Endothelial cell of umbilical vein (primary cell): ENCODE measurements around the gene SLC30A2. TPM values are rescaled to one million over a fixed set of nuclear protein-coding genes. Genes with fewer than 3 reads are reported as not detected.

ENCODE experiments used
- BruUV-seq: library from RNA; stranded (reverse); fragments of 400-500 nt; replicated peaks from 2 replicates; lab custom pipeline; 2021; lab: Mats Ljungman, UMichigan
- CTCF ChIA-PET: fragments of 300-600, 350-600 bp; sonication (Branson Sonifier 250); formaldehyde crosslinking; loops from one replicate; lab custom pipeline; 2021; ENCODE audit warnings: antibody characterized with exemption, inconsistent platforms; lab: Charles Lee
- POLR2A ChIA-PET: fragments of 300-600, 350-600 bp; sonication (Branson Sonifier 250); formaldehyde crosslinking; loops from one replicate; lab custom pipeline; 2021; ENCODE audit warnings: antibody characterized with exemption, inconsistent platforms; lab: Charles Lee
- DNase-seq: peaks from one replicate; pipeline ENCODE4 v3.0.0-alpha.2; 2011; ENCODE audit warnings: low read depth, low spot score
- FAIRE-seq: peaks from 2 replicates; lab custom pipeline; 2011; peaks lifted over from hg19 to GRCh38; lab: Jason Lieb, UNC
- H2AFZ ChIP-seq: 2 replicates; pipeline ENCODE4 v1.6.0; 2012; ENCODE audit warnings: low read depth, low read length, control low read depth, inconsistent platforms
- H3K27ac ChIP-seq: 2 replicates; pipeline ENCODE4 v1.5.1; 2011; ENCODE audit warnings: low read depth, mild to moderate bottlenecking, control low read depth, low read length, moderate library complexity; ENCODE audit not compliant: insufficient read depth
- H3K27me3 ChIP-seq, 2 experiments: 2 replicates each; pipeline versions ENCODE4 v1.6.0 to v1.6.1; 2011; ENCODE audit warnings: low read length in 2 of 2, mixed read lengths in 1 of 2; ENCODE audit not compliant: control insufficient read depth in 2 of 2, insufficient read depth in 2 of 2
- H3K36me3 ChIP-seq, 2 experiments: 2 replicates in 1 of 2; 3 replicates in 1 of 2; pipeline ENCODE4 v1.5.1; 2011; ENCODE audit warnings: low read length in 2 of 2, mild to moderate bottlenecking in 1 of 2, moderate library complexity in 1 of 2; ENCODE audit not compliant: control insufficient read depth in 2 of 2, insufficient read depth in 2 of 2; ENCODE audit errors: extremely low read depth in 1 of 2
- H3K4me1 ChIP-seq: 3 replicates; pipeline ENCODE4 v1.5.1; 2011; ENCODE audit warnings: mild to moderate bottlenecking, low read length; ENCODE audit not compliant: control insufficient read depth, insufficient read depth; ENCODE audit errors: extremely low read depth
- H3K4me2 ChIP-seq: 2 replicates; pipeline ENCODE4 v1.6.1; 2011; ENCODE audit warnings: low read length, control low read depth, mixed read lengths; ENCODE audit not compliant: insufficient read depth
- H3K4me3 ChIP-seq, 3 experiments: fragments of 200-600 bp in 1 of 3; sonication (generic), shearing (Covaris generic) in 1 of 3; replicated peaks in 1 of 3; 2 replicates each; pipeline ENCODE4 v1.5.1; 2011 to 2016; ENCODE audit warnings: control low read depth in 3 of 3, low read length in 3 of 3, mild to moderate bottlenecking in 2 of 3, inconsistent platforms in 1 of 3, low read depth in 1 of 3, moderate library complexity in 1 of 3; ENCODE audit not compliant: insufficient read depth in 1 of 3
- H3K79me2 ChIP-seq: 2 replicates; pipeline ENCODE4 v1.6.0; 2012; ENCODE audit warnings: low read length, inconsistent platforms; ENCODE audit not compliant: control insufficient read depth, insufficient read depth
- H3K9ac ChIP-seq: replicated peaks from 2 replicates; pipeline ENCODE3; 2011; ENCODE audit warnings: low read length, control low read depth; ENCODE audit not compliant: insufficient read depth; ENCODE audit errors: extremely low read depth
- H3K9me1 ChIP-seq: replicated peaks from 3 replicates; pipeline ENCODE4 v1.6.0; 2011; ENCODE audit warnings: mild to moderate bottlenecking, low read length; ENCODE audit not compliant: control insufficient read depth, insufficient read depth; ENCODE audit errors: extremely low read depth
- H3K9me3 ChIP-seq: replicated peaks from 2 replicates; pipeline ENCODE4 v1.5.1; 2012; ENCODE audit warnings: low read length, inconsistent platforms; ENCODE audit not compliant: control insufficient read depth, insufficient read depth
- H4K20me1 ChIP-seq: replicated peaks from 2 replicates; pipeline ENCODE3; 2011; ENCODE audit warnings: mild to moderate bottlenecking, low read length; ENCODE audit not compliant: control insufficient read depth, insufficient read depth; ENCODE audit errors: extremely low read depth
- EZH2 ChIP-seq: IDR thresholded peaks from 2 replicates; pipeline ENCODE4 v1.6.1; 2012; ENCODE audit warnings: borderline replicate concordance, low read depth, mild to moderate bottlenecking, moderate library complexity, low read length, inconsistent platforms; ENCODE audit not compliant: severe bottlenecking
- FOS ChIP-seq: IDR thresholded peaks from 2 replicates; pipeline ENCODE4 v1.6.1; 2011; ENCODE audit warnings: mild to moderate bottlenecking, low read length, moderate library complexity, borderline replicate concordance; ENCODE audit not compliant: insufficient read depth
- GATA2 ChIP-seq: IDR thresholded peaks from 2 replicates; pipeline ENCODE4 v1.7.0; 2011; ENCODE audit warnings: low read depth, mild to moderate bottlenecking, moderate library complexity, mixed read lengths, low read length; ENCODE audit not compliant: insufficient read length, insufficient read depth
- POLR2A ChIP-seq: IDR thresholded peaks from 2 replicates; pipeline ENCODE4 v1.6.1; 2012; ENCODE audit warnings: low read depth, mild to moderate bottlenecking, control low read depth, low read length
- POLR2AphosphoS5 ChIP-seq: IDR thresholded peaks from 2 replicates; pipeline ENCODE4 v1.6.1; 2012; ENCODE audit warnings: low read depth, mild to moderate bottlenecking, control low read depth, low read length, moderate library complexity; ENCODE audit not compliant: insufficient read depth
- dilution Hi-C: fragments of 300-500 bp; cut with MboI; formaldehyde crosslinking; loops from one replicate; pipeline ENCODE4 v1.15.0; 2019; ENCODE audit warnings: low sequenced_read_pairs; ENCODE audit not compliant: extremely low pct_ligation_motif_present
- intact Hi-C: fragments of 100-400 bp; cut with micrococcal nuclease; formaldehyde crosslinking; loops from one replicate; pipeline ENCODE4 v1.10.0; 2022
- polyA plus RNA-seq, 4 experiments: library from polyadenylated mRNA; depleted of rRNA in 3 of 4; stranded (reverse) in 3 of 4; unstranded in 1 of 4; fragments of >200 nt; gene quantifications; 2 replicates each; pipeline versions ENCODE4 v1.2.1 to v1.2.3, GENCODE V29; 2011 to 2012; ENCODE audit warnings: missing spikeins in 1 of 4
- total RNA-seq: library from RNA; stranded (reverse); gene quantifications from 2 replicates; pipeline ENCODE4 v1.2.3, GENCODE V29; 2021
- TF ChIP-seq, protein P1 (sequence below), 2 donors: IDR thresholded peaks; 1 replicate in 1 of 2; 2 replicates in 1 of 2; pipeline ENCODE4 v1.5.1; 2011; ENCODE audit warnings: low read length in 2 of 2, mild to moderate bottlenecking in 2 of 2, moderate library complexity in 2 of 2, control low read depth in 1 of 2, inconsistent platforms in 1 of 2, low read depth in 1 of 2; ENCODE audit not compliant: insufficient read depth in 1 of 2; ENCODE audit errors: extremely low read depth in 1 of 2

The SLC30A2 gene
- total and polyA plus RNA-seq, 2 donors (not counting 3 experiments of a cell fraction or from before 2014, with no cell fraction given), result not detected

DNA sequence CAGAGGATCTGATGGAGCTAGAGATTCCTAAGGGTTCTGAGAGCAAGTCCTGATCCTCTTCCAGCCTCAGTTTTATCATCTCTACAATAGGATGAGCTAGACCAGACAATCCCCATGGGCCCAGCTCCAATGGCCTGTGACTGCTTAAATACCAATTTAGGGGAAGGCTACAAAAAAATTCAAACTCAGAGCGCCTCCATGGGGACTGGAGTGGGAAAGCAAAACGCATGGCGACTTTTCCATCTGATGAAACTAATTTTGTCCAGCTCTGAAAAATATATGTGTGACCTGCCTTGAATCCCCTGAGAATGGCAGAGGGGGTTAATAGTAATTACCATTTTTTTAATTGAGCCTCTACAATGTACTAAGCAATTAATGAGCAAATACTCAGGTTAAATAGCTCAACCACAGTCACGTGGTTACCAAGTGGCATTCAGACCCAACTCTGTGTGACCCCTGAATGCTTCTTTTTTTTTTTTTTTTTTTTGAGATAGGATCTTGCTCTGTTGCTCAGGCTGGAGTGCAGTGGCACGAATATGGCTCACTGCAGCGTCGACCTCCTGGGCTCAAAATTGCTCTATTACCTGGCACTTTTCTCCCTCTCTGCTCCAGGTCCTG is 15.9 kb downstream of the SLC30A2 start:
- H3K36me3 ChIP-seq, result no peaks in the 10 kb centered on the region
- POLR2A ChIA-PET, result interaction anchor here (0.5 kb wide), 1 partner anchor 41 kb away, joined by 8 read pairs; no protein-coding TSS in a partner anchor
- peaks cover 0 to 3% of the 10 kb centered on the region in 2 experiments for H3K27me3 ChIP-seq
- no peak overlapping the region for H3K9ac ChIP-seq
- H3K4me3 ChIP-seq, result no peak overlapping the region
- no peaks in the 10 kb centered on the region for H3K9me1 ChIP-seq
- dilution Hi-C loops, result no loop called here
- no TSS peak for BruUV-seq
- H2AFZ ChIP-seq, result no peak overlapping the region
- H3K4me2 ChIP-seq, result no peak overlapping the region
- CTCF ChIA-PET, result interaction anchor here (1.3 to 2.3 kb wide), 5 partner anchors 19 to 387 kb away, joined by 3 to 17 read pairs (median 6); partner anchors contain the start of gene PAFAH2
- no peak overlapping the region for H3K27ac ChIP-seq
- intact Hi-C loops, result no loop called here
- no peaks in the 10 kb centered on the region for H4K20me1 ChIP-seq
- FAIRE-seq (no peak), DNase-seq (no peak)
- H3K9me3 ChIP-seq, result no peaks in the 10 kb centered on the region
- no peaks in the 10 kb centered on the region for H3K79me2 ChIP-seq
- H3K4me1 ChIP-seq, result peaks cover 4% of the 10 kb centered on the region
- TF ChIP-seq POLR2AphosphoS5 (no peak), GATA2 (no peak), POLR2A (no peak), EZH2 (no peak), FOS (no peak)
- TF ChIP-seq, protein P1, sequence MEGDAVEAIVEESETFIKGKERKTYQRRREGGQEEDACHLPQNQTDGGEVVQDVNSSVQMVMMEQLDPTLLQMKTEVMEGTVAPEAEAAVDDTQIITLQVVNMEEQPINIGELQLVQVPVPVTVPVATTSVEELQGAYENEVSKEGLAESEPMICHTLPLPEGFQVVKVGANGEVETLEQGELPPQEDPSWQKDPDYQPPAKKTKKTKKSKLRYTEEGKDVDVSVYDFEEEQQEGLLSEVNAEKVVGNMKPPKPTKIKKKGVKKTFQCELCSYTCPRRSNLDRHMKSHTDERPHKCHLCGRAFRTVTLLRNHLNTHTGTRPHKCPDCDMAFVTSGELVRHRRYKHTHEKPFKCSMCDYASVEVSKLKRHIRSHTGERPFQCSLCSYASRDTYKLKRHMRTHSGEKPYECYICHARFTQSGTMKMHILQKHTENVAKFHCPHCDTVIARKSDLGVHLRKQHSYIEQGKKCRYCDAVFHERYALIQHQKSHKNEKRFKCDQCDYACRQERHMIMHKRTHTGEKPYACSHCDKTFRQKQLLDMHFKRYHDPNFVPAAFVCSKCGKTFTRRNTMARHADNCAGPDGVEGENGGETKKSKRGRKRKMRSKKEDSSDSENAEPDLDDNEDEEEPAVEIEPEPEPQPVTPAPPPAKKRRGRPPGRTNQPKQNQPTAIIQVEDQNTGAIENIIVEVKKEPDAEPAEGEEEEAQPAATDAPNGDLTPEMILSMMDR (IDR thresholded peaks at IDR 0.05; ENCODE audit: extremely low read depth in 1 of 2, insufficient read depth in 1 of 2, low read depth in 1 of 2, low read length in 2 of 2), result no peak
